Stimulated activated CD4-positive, alpha-beta T cell treated with anti-CD3 and anti-CD28 coated beads, TNF-alpha, amount 100 ng/mL, for 24 hours (primary cell): ENCODE results near the gene NLK.
"Not testable (repeated sequence)": the region's sequence is repeated elsewhere in the genome, so short reads cannot be mapped to it uniquely, and the experiment has no call there.

Experiments used
- DNase-seq, 3 experiments: peaks; one replicate each; pipeline ENCODE4 v3.0.0-alpha.2; 2020; ENCODE audit warnings: low read depth in 3 of 3

NLK gene

DNA sequence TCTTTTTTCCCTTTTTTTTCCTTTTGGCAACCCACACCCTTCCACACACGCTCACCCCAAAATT lies at the start of gene NLK:
TSS of gene NLK (plus strand) at position 21 of the 64 bp plus-strand sequence. CDS start 197 bp downstream, outside the sequence.
- no peak for DNase-seq

DNA sequence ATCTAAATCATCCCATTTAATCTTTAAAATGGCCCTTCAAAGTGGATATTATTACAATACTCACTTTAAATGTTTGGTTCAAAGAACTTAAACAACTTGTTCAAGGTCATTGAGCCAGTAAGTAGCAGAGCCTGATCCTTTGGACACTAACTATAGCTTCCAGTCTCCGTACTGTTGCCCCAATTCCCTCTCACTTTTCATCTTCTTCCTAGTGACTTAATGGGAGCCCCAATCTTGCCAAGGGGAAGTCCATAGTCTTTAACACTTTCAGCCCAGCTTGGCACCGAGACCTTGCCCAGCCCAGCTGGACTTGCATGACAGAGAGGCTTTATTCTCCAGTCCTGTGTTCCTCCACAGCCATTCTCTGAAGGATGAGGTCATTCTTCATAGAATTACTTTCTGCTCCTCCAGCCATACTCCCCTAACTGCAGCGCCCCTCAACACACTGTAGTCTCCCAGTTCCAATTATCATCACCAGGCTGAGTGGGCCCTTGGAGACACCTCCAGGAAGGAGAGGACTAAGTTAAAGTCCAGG lies 49.2 kb upstream of the NLK start:
- DNase-seq = no peak

DNA sequence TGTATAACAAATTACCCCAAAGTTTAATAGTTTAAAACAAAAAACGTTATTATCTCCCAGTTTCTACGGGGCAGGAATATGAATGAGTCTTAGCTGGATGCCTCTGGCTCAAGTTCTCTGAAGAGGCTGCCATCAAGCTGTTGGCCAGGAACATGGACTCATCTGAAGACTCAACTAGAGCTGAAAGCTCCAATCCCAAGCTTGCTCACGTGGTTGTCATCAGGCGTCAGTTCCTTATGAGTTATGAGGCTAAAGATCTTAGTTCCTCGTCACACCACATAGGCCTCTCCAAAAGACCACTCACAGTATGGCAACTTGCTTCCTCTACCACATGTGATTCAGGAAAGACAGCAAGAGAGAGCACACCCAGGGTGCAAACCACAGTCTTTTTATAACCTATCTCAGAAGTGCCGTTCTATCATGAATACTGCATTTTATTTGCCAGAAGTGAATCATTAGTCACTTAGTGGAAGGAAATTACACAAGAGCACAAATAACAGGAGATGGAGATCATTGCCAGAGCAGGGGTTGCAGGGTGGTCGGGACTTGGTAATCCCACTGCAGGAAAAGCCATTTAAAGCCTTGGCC lies 48.7 kb upstream of the NLK start:
- DNase-seq = no peak

DNA sequence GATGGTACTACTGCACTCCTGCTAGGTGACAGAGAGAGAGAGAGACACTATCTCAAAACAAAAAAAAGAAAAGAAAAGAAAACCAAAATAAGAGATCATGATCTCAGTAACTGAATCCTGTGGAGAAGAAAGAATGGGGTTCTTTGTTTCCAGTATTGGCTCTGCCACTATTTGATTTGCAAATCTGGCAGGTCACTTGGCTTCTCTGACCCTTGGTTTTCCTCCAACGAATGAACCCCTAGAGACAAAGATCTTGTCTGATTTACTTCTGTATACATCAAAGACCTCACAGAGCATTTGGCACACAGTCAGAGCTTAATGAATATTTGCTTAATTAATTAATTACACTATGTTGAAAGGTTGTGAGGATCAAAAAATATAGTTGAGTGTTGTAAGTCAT lies 47.9 kb upstream of the NLK start:
- no peak for DNase-seq

DNA sequence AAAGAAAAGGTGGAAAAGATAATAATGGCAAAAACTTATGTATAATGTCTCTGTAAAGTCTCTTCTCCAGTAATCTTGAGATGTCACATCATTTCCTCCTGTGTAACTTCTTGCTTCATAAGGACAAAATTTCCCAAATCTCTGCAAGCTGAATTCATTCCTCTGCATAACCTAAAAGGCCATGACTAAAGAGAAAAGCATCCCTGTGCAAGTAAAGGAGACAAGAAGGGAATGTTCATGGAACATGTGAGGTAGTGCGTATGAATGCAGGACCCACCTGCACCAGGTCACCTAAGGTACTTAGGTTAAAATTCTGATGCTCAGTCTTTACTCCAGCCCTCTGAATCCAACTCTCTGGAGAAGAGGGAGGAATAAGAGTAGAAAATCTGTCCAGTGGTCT lies 46.9 kb upstream of the NLK start:
- DNase-seq = no peak

DNA sequence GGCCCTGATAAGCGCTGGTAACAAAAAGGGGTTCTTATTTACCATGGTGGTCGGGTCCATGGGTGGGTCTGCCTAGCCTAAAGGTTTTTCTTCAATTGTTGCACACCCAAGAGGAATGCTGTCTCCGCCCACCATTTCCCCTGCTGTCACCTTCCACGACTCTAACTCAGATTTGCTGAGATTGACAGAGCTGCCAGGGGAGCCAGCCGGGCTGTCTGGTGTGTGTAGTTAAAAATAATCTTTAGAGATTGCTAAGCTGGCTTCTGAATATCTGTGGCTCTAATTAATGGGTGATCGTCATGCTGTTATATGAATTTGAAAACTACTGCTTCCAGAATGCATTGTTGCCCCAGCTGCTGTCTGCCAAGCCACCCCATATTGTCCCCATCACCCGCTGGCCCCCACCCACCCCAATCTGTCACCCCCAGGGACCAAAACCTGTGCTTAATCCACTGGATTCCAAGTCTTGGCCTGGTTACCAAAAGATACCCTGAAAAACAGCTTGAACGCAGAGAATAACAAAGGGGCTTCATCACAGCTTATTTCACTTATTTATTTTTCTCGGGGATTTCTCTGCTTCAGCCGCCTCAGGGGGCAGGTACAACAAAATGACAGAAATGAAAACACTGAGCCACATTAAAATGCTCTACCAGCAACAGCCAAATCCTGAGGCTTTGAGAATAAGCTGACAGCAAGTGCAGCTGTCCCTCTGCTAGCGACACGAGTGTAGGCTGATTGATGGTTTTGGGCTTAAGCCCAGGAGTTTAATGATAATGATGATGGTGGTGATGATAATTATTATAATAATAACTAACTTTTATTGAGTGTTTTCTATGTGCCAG lies 46.1 kb upstream of the NLK start:
- no peak for DNase-seq

DNA sequence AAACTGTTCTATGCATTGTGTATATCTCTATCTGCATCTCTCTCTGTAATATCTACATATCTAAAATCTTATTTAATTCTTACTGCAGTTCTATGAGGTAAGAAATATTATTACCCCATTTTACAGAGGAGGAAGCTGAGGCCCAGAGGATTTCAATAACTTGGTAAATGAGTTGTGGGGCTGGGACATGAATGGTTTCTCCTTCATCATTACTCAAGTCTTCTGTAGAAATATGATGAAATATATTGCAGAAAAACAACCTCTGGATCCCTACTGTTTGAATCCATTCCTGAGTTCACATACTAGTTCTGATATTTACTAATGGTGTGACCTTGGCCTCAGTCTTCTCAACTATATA lies 45.5 kb upstream of the NLK start:
- no peak for DNase-seq

DNA sequence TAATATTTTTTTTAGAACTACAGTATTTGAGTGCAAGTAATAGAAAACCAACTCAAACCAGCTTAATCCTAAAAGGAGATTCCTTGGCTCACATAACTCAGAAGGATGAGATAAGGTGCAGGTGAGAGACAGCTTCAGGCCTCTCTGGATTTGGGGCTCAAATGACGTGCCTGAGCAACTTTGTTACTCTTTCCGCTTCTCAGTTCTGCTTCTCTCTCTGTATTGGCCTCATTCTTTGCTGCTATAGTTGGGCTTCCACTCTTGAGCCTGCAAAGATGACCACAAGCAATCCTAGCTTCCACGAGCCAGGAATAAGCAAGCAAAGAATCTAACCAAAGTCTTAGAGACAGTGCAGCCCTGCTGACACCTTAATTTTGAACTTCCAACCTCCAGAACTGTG lies 45.0 kb upstream of the NLK start:
- DNase-seq = no peak

DNA sequence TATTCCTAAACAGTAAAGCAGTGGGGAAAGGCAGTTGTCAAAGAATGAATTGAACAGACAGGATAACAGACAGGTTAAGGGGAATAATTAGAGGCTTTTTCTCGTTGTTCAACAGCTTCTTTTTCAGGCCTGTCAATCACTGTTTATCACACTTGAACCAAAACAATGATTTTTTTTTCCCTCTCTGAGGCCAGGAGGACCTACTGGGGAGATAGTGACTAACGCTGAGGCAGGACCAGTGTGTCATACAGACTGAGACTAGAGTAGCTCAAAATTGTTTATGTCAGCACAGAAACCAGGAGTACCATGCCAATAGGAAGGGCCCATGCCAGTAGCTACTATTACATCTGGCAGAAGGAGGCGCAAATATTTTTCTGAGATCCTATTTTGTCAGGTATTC lies 41.3 kb upstream of the NLK start:
- no peak for DNase-seq

DNA sequence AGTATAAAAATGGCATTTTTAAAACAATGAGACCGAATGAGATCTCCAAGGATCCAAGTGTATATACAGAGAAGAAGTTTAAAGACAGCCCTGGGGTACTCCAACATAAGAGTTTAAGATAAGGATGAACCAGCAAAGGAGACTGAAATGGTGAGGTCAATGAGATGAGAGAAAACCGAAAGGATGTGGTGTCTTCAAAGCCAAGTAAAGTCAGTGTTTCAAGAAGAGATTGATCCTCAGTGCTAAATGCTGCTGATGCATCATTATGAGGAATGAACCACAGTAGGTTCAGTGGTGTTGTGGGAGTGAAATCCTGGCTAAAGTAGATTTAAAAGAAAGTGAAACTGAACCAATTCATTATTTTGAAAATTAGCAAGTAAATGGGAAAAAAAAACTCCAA lies 38.1 kb upstream of the NLK start:
- no peak for DNase-seq

DNA sequence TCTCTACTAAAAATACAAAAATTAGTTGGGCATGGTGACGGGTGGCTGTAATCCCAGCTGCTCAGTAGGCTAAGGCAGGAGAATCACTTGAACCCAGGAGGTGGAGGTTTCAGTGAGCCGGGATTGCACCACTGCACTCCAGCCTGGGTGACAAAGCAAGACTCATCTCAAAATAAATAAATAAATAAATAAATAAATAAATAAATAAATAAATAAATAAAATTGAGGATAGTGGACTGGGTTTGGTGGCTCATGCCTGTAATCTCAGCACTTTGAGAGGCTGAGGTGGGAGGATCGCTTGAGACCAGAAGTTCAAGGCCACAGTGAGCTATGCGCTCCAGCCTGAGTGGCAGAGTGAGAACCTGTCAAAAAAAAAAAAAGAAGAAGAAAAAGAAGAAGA lies 34.6 kb upstream of the NLK start:
- not testable (repeated sequence) for DNase-seq

DNA sequence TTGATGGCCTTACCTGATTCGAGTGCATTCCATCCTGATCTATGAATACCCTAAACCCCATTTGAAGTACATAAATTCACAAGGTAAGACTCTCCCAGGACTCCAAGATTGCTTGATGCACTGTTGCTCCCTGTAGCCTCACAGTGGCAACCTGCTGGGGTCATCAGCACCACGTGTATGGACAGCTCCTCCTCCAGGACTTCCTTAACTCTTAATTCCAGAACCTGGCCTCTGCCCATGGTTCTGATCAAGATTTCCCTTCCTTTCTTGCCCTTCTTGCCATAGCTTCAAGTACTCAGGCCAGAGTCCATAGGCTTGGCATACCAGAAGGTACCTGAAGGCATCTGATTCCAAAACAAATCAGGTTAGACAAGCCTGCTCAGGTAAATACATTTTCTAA lies 34.0 kb upstream of the NLK start:
- no peak for DNase-seq

DNA sequence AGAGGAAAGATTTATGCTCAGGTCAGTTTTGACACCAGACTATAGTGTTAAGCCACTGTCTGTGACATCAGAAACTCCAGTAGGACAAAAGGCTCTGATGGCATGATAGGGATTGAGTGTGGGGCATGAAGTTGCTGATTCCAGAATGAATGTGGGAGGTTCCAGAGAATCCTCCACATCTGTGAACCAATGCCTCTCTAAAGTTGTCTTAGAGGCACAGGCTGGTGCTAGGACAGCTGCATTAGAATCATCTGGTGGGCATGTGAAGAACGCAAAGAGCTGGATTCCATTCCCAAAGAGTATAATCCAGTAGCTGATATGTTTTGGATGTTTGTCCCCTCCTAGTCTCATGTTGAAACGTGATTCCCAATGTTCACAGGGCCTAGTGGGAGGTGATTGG lies 32.1 kb upstream of the NLK start:
- no peak for DNase-seq

DNA sequence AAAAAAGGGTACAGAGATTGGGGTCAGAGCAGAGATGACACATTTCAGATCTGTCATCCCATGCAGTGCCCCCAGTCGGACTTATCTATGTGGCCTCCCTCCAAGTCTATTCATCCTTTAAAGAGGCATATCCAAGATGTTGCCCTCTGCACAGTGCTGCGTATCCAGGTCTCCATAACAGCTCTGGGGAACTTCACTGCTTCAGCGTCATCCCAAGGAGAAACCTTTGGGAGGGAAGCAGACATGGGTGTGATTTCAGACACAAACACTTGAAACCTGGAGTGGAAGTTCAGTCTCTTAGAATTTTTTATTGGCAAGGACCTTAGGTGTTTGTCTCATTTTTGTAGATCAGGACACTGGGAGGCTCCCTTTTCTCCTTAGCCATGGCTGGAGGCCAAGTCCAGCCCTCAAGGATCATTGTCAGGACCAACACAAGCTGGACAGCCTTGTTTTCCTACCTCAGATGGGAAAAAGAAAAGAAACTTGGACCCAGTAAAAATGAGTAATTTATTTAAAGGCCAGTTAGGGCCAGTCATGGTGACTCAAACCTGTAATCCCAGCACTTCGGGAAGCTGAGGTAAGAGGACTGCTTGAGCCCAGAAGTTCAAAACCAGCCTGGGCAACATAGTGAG lies 23.9 kb upstream of the NLK start:
- DNase-seq = no peak

DNA sequence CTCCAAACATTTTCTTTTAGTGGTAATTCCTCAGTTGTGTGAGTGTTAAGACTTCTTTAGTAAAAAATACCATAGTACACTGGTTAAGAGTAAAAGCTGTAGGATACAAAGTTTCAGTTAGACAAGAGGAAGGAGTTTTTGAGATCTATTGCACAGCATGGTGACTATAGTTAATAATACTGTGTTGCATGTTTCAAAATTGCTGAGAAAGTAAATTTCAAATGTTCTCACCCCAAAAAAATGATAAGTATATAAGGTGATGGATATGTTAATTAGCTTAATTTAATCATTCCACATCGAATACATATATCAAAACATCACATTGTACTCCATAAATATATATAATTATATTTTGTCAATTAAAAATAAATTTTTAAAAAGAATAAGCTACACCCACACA lies 22.0 kb upstream of the NLK start:
- no peak for DNase-seq

DNA sequence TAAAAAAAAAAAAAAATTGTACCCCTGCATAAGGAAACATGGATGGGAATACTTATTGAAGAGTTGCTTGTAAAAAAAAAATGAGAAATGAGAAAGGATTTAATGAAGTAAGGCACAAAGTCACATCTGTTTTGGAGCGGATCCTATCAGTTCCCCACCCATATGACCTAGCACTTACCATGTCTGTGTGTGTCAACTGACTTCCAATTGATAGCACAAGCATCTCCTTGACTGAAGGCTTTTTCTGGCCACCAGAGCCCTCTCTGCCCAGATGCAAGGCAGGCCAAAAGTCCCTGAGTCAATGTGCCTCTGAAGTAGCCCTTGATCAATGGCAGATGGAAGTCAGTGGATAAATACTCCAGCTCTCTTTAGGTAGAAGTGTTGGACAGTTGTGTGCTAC lies 13.4 kb upstream of the NLK start:
- no peak for DNase-seq

DNA sequence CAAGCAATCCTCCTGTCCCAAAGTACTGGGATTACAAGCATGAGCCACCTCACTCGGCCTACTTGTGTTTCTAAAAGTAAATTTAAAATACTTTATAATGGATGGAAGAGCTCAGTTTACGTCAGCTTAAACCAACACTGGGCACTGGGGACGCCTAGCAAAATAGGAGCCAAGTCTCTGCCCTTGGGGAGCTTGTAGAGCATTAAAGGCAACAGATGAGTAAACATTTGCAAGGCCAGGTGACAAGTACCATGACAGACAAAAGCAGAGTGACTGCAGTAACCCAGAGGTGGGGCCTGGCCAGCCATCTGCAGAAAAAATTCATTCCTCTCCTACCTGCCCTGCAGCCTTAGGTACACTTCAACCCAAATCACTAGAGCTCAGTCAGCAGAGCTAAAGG lies 12.1 kb upstream of the NLK start:
- no peak for DNase-seq

DNA sequence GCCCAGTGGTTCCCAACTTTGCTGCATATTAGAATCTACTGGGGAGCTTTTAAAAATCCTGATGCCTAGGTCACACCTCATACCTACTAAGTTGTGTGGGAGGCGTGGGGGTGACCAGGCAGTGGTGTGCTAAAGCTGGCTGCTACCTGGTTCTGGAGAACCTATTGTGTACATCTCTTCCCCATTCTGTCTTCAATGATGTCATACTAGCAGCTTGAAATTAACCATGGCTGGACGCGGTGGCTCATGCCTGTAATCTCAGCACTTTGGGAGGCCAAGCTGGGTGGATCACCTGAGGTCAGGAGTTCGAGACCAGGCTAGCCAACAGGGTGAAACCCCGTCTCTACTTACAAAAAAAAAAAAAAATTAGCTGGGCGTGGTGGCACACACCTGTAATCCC lies 11.3 kb upstream of the NLK start:
- DNase-seq = no peak

DNA sequence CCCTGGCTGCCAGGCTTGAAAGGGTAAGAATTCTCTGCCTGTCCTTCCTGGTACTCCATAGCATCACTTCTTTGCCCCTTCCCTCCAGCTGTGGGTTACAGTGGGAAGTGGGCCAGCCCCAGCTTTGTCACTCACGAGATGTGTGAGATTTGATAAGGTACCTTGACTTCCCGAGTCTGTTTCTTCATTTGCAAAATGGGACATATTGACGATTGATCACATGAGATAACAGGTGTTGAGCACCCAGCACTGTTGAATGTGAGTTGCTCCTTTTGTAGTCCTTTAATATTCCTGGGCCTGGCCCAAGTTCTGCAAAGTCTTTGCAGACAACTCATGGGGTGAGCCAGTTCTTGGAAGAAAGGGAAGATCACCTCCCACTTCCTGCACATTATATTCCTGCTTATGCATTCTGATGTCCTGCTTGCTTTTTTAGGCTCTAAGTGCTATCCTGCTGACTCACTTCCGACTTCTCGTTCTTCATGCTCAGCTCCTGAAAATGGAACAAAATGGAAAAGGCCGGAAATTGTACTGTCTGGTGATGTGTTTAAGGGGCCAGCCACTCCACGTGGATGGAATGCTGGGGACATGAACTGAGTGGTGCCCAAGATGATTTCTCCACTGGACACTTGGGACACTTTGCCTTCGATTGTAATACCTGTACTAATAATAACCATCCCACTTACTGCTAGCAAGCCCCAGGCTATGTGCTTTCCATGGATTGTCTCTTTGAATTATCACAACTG lies 8.3 kb upstream of the NLK start:
- no peak for DNase-seq

DNA sequence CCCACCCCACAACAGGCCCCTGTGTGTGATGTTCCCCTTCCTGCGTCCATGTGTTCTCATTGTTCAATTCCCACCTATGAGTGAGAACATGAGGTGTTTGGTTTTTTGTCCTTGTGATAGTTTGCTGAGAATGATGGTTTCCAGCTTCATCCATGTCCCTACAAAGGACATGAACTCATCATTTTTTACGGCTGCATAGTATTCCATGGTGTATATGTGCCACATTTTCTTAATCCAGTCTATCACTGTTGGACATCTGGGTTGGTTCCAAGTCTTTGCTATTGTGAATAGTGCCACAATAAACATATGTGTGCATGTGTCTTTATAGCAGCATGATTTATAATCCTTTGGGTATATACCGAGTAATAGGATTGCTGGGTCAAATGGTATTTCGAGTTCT lies 7.0 kb upstream of the NLK start:
- DNase-seq = not testable (repeated sequence)

DNA sequence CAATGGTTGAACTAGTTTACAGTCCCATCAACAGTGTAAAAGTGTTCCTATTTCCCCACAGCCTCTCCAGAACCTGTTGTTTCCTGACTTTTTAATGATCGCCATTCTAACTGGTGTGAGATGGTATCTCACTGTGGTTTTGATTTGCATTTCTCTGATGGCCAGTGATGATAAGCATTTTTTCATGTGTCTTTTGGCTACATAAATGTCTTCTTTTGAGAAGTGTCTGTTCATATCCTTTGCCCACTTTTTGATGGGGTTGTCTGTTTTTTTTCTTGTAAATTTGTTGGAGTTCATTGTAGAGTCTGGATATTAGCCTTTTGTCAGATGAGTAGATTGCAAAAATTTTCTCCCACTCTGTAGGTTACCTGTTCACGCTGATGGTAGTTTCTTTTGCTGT lies 6.6 kb upstream of the NLK start:
- DNase-seq = not testable (repeated sequence)

DNA sequence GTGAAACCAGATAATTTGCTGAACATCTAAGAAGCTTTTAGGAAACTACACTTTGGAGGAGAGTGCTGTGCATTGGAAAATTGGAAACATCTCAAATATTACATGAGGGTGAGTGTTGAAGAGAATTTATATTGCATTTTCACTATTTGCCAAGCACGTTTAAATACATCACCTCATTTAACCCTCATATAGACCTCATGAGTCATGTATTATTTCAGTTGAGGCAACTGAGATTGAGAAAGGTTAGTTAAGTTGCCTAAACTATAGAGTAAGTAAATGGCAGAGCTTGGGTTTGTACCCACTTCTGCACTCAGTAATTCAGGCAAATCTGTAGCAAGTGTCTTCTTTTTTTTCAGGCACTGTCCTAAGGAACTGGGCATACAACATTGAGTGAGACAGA lies 3.7 kb upstream of the NLK start:
- no peak for DNase-seq

DNA sequence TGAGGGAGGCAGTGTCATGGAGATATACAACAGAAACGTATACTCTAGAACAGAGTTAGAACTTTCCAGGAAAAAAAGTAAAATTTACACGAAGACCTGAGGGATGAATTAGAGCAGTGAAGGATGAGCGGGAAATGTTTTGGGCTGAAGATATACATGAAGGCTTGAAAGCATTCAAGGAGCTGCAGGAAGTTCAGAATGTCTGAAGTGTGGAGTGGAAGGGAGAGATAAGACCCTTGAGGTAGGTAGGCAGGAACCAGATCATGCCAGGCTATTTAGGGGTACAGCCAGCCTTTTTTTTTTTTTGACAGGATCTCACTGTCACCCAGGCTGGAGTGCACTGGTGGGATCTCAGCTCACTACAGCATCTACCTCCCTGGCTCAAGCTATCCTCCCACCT lies 3.2 kb upstream of the NLK start:
- DNase-seq = no peak
